ENCODE measurements around the gene SLC25A4.
"Not testable (repeated sequence)": the region's sequence is repeated elsewhere in the genome, so short reads cannot be mapped to it uniquely, and the experiment has no call there.

SLC25A4 gene

GRCh38 chr4:185142912-185143600, at the start of gene SLC25A4:
TSS of gene SLC25A4 (plus strand) at chr4:185143266. CDS start at chr4:185143373, 107 bp downstream.
- in situ Hi-C loops (cut with MboI; ENCODE audit: low sequenced_read_pairs): no loop called here

GRCh38 chr4:185093603-185094002, 49.5 kb upstream of the SLC25A4 start:
- in situ Hi-C loops (cut with MboI; ENCODE audit: low sequenced_read_pairs): no loop called here

DNA sequence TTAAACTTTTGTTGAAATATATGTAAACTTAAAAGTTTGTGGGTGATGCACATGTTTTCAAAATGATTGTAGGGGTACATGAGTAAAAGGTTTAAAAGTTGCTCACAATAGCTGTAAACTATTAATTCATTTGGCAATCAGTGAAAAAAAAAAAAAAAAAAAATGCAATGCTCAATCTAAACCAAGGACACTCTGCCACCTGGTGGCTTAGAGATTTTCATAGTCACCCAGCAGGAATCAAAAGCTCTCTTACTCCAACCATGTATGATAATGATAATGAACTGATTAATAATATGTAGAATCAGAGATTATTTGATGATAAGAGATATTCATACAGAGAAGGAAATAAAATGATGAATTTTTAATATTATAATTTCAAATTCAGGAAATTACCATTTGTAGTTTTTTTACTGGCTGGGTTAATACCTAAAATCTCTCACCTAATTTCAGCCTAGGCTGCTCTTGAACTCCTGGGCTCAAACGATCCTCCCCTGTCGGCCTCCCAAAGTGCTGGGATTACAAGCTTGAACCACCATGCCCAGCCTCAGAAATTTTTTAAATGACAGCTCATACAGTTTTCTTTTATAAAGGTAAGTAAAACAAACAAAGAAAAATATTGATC, 46.9 kb upstream of the SLC25A4 start:
- in situ Hi-C loops (cut with MboI; ENCODE audit: low sequenced_read_pairs): no loop called here

DNA sequence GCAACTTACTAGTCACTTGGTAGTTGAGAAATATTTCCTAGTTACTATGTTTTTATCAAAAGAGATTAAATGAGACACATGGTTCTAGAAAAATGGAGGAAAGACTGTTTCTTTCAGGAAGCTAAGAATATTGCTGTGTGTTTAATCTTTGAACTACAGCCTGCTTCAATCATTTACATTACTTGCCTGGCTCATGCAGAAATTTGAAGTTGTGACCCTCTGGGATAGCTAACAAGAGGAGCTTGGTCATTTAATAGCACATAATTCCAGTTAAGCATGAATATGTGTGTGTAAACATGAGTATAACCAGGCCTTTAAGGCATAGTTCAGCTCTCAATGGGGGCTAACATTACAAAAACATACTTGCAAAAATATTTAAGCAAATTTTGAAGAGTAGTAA, 44.6 kb upstream of the SLC25A4 start:
- in situ Hi-C loops (cut with MboI; ENCODE audit: low sequenced_read_pairs): no loop called here

- in situ Hi-C loops (cut with MboI; ENCODE audit: low sequenced_read_pairs): no loop called here
Measured at GRCh38 chr4:185099024-185099682, 43.9 kb upstream of the SLC25A4 start.

DNA sequence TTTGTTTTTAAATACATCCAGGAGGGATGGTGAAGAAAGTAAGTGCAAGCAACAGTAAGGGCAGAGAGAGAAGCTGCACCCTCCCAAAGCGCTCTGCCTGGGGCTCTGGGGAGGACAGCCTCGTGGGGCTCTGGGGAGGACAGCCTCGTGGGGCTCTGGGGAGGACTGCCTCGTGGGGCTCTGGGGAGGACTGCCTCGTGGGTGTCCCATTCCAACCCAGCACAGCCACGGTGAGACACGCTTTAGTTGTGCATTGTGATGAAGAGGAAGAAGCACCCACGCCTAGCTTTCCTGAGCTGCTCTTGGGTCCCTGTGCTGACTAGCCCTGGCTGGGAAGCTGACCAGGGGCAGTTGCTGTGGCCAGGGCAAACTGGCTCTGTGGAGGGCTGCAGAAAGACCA, 43.1 kb upstream of the SLC25A4 start:
- in situ Hi-C loops (cut with MboI; ENCODE audit: low sequenced_read_pairs): no loop called here

- in situ Hi-C loops (cut with MboI; ENCODE audit: low sequenced_read_pairs): no loop called here
Measured at GRCh38 chr4:185100423-185100822, 42.6 kb upstream of the SLC25A4 start.

- in situ Hi-C loops (cut with MboI; ENCODE audit: low sequenced_read_pairs): no loop called here
Measured at GRCh38 chr4:185101354-185101890, 41.6 kb upstream of the SLC25A4 start.

DNA sequence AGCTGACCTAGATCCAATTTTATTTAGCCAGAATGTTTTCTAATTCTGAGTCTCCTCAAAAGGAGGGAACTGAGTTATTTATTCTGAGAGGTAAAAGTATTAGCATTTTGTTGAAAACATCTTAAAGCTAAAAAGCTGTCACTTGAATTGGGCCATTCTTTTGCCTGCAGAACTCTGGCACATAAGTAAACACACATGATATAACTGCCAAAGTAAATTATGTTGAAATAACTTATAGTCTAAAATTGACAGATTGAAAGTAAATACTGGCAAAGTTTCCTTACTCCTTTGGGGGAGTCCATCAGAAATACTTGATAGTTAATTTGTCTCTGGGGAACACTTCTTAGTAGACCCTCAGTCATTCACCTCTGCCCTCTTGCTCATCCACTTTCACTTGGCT, 38.3 kb upstream of the SLC25A4 start:
- in situ Hi-C loops (cut with MboI; ENCODE audit: low sequenced_read_pairs): no loop called here

GRCh38 chr4:185106353-185106752, 36.7 kb upstream of the SLC25A4 start:
- in situ Hi-C loops (cut with MboI; ENCODE audit: low sequenced_read_pairs): no loop called here

DNA sequence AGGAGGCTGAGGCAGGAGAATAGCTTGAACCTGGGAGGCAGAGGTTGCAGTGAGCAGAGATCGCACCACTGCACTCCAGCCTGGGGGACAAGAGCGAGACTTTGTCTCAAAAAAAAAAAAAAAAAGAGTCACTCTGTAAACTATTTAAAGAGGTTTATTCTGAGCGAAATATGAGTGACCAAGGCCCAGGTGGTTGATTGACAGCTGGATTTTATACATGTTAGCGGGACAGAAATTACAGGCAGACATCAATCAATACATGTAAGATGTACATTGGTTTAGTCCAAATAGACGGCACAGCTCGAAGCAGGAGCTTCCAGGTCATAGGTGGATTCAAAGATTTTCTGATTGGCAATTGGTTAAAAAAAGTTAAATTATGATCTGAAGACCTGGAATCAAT, 35.5 kb upstream of the SLC25A4 start:
- in situ Hi-C loops (cut with MboI; ENCODE audit: low sequenced_read_pairs): not testable (repeated sequence)

DNA sequence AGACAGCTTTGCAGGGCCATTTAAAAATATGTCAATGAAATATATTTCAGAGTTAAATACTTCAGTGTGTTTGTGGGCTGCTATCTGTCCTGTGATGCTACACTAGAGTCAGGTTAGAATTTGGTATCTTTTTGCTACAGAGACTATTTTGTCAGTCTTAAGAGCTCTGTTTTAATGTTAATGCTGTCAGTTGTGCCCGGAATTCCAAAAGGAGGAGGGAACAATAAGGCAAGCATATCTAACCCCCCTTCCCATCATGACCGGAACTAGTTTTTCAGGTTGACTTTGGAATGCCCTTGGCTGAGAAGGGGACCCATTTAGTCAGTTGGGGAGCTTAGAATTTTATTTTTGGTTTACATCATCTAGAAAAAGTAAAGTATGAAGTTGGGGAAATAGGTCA, 34.9 kb upstream of the SLC25A4 start:
- in situ Hi-C loops (cut with MboI; ENCODE audit: low sequenced_read_pairs): no loop called here

DNA sequence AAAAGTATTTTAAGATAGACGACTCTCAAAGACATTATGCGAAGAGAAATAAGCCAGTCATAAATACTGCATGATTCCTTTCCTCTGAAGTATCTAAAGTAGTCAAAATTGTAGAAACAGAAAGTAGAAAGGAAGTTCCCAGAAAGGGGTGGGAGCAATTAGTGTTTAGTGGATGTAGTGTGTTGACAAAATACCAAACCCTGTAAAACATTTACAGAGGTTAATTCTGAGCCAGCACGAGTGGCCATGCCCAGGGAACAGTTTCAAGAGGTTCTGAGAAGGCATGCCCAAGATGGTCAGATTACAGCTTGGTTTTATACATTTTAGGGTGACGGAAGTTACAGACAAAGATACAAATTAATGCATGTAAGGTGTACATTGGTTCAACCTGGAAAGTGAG, 34.4 kb upstream of the SLC25A4 start:
- in situ Hi-C loops (cut with MboI; ENCODE audit: low sequenced_read_pairs): no loop called here

- in situ Hi-C loops (cut with MboI; ENCODE audit: low sequenced_read_pairs): no loop called here
Measured at GRCh38 chr4:185109736-185110135, 33.3 kb upstream of the SLC25A4 start.

GRCh38 chr4:185110375-185110823, 32.7 kb upstream of the SLC25A4 start:
- in situ Hi-C loops (cut with MboI; ENCODE audit: low sequenced_read_pairs): no loop called here

GRCh38 chr4:185112104-185112503, 31.0 kb upstream of the SLC25A4 start:
- in situ Hi-C loops (cut with MboI; ENCODE audit: low sequenced_read_pairs): no loop called here

GRCh38 chr4:185113340-185113739, 29.7 kb upstream of the SLC25A4 start:
- in situ Hi-C loops (cut with MboI; ENCODE audit: low sequenced_read_pairs): no loop called here

DNA sequence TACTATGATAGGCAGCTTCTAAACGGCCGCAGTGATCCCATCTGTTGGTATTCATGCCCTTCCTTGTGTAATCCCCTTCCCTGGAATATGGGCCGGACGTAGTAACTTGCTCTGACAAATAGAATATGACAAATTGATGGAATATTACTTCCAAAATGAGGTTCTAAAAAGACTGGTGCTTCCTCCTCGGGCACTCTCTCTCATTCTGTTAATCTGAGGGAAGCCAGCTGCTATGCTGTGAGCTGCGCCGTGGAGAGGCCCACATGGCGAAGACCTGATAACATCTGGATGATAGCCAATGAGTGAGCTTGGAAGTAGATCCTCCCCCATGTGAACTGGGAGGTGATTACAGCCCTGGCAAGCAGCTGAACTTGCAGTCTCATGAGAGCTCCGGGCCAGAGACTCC, 27.2 kb upstream of the SLC25A4 start:
- in situ Hi-C loops (cut with MboI; ENCODE audit: low sequenced_read_pairs): no loop called here

DNA sequence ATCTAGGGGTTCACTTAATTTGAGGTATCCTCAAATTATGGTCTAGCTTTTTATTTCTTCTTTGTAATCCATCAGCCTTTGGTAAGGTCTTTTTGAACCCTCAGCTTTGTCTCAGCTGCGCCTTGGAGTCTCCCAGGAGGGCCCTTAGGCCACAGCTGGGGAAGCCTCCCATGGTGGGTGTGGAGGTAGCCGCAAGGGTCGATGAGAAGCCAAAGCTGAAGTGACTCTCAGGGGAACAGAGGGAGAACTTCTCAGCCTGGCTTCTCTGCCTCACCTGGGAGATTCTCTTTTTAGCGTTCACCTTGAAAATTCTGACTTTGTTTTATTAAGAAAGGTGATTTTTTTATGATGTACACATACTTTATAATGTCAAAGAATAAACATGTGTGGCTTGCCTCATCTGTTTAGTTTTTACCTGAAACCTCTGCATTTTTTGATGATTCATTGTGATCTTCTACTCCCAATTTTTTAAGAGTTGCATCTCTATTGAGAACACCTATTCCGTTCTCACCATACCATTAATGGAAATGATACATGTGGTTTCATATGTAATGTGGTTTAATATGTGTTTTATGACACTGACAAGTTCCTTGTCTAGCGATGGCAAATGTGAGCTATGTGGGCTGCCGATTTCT, 25.6 kb upstream of the SLC25A4 start:
- in situ Hi-C loops (cut with MboI; ENCODE audit: low sequenced_read_pairs): no loop called here

DNA sequence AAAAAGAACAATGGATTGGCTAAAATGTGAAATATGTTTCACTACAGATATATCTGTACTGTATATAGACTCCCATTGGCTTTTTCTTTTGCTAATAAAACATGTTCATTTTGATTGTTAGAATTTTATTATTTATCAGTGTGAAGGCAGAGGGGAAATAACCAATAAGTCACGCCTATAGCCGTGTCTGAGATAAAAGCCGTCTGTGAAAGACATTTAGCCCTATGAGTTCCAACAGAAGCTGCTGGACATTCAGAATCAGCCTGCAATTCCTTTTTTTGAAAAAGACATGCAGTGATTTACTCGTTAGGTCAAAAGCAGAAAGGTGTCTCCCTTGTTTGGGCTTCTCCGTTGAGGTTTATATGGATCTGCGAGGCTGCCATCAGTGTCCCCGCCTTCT, 24.2 kb upstream of the SLC25A4 start:
- in situ Hi-C loops (cut with MboI; ENCODE audit: low sequenced_read_pairs): no loop called here

DNA sequence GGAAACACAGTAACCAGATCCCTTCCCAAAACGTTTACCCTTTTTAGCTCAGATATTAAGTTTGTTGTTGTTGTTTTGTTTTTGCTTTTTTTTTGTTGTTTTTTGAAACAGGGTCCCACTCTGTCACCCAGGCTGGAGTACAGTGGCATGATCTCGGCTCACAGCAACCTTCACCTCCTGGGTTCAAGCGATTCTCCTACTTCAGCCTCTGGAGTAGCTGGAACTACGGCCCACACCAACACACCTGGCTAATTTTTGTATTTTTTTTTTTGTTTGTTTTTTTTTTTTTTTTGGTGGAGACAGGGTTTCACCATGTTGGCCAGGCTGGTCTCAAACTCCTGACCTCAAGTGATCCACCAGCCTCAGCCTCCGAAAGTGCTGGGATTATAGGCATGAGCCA, 23.6 kb upstream of the SLC25A4 start:
- in situ Hi-C loops (cut with MboI; ENCODE audit: low sequenced_read_pairs): not testable (repeated sequence)

All from HL-60/S4 treated with retinoic acid at 250 ng/mL for 4 days and 3 days (cell line).